HCT116 (cell line): Measurements from ENCODE around the gene ROS1. TPM values are rescaled to one million over a fixed set of nuclear protein-coding genes. Genes with fewer than 3 reads are reported as not detected.

Experiments
- ATAC-seq: fragments of 200-7000 bp; cut with Tn5 transposase; 2 replicates; pipeline ENCODE4 v1.9.1; 2020; ENCODE audit warnings: mild to moderate bottlenecking, moderate library complexity
- BruUV-seq: library from RNA; stranded (reverse); fragments of 400-500 nt; replicated peaks from 2 replicates; lab custom pipeline; 2021; lab: Mats Ljungman, UMichigan
- CTCF ChIA-PET: fragments of 300-600 bp; sonication (Branson Sonifier 250); formaldehyde crosslinking; loops from one replicate; lab custom pipeline; 2021; ENCODE audit warnings: antibody characterized with exemption; lab: Charles Lee
- POLR2A ChIA-PET: fragments of 300-600, 350-600 bp; sonication (Branson Sonifier 250); formaldehyde crosslinking; loops from one replicate; lab custom pipeline; 2021; ENCODE audit warnings: antibody characterized with exemption; lab: Charles Lee
- RAD21 ChIA-PET, 2 experiments: fragments of 300-600 bp; sonication (Branson Sonifier 250); formaldehyde crosslinking; loops; one replicate each; lab custom pipeline; 2023; ENCODE audit warnings: low total read pairs in 2 of 2; ENCODE audit not compliant: uncharacterized antibody in 2 of 2, unreplicated experiment in 2 of 2, low non-redundant PET in 1 of 2; lab: Charles Lee
- DNase-seq: peaks from one replicate; pipeline ENCODE4 v3.0.0-alpha.2; 2010; ENCODE audit warnings: low read depth, low spot score
- H2AFZ ChIP-seq: fragments of 200-600 bp; shearing (Covaris generic), sonication (generic); 2 replicates; pipeline ENCODE4 v1.6.1; 2017; ENCODE audit warnings: low read depth, mixed run types, mixed read lengths, antibody characterized with exemption, low read length; ENCODE audit not compliant: poor library complexity, severe bottlenecking
- H3K27ac ChIP-seq: 2 replicates; pipeline ENCODE4 v1.5.1; 2012; ENCODE audit warnings: low read depth, low read length
- H3K27me3 ChIP-seq: fragments of 200-600 bp; sonication (generic); 2 replicates; pipeline ENCODE4 v1.6.1; 2016; ENCODE audit warnings: mixed run types, low read length, mixed read lengths; ENCODE audit not compliant: insufficient read depth
- H3K36me3 ChIP-seq, 2 experiments: fragments of 200-500 bp in 1 of 2; fragments of 200-600 bp in 1 of 2; sonication (Bioruptor generic) in 1 of 2; sonication (generic) in 1 of 2; 2 replicates each; pipeline versions ENCODE4 v1.5.1 to v1.6.1; 2014 to 2016; ENCODE audit warnings: low read length in 2 of 2, inconsistent platforms in 1 of 2, mixed read lengths in 1 of 2, mixed run types in 1 of 2; ENCODE audit not compliant: insufficient read depth in 2 of 2, control insufficient read depth in 1 of 2
- H3K4me1 ChIP-seq, 2 experiments: fragments of 200-600 bp in 1 of 2; sonication (generic) in 1 of 2; 2 replicates each; pipeline versions ENCODE4 v1.5.1 to v1.6.1; 2012 to 2017; ENCODE audit warnings: low read length in 2 of 2, inconsistent platforms in 1 of 2, mild to moderate bottlenecking in 1 of 2, mixed read lengths in 1 of 2, mixed run types in 1 of 2, moderate library complexity in 1 of 2; ENCODE audit not compliant: insufficient read depth in 2 of 2, control insufficient read depth in 1 of 2
- H3K4me2 ChIP-seq: fragments of 200-600 bp; sonication (generic); 2 replicates; pipeline ENCODE4 v1.6.1; 2017; ENCODE audit warnings: mixed run types, low read length, mixed read lengths
- H3K4me3 ChIP-seq, 2 experiments: fragments of 200-600 bp in 1 of 2; sonication (generic) in 1 of 2; replicated peaks in 1 of 2; 2 replicates each; pipeline ENCODE4 v1.5.1; 2011 to 2016; ENCODE audit warnings: low read length in 2 of 2, control low read depth in 1 of 2, low read depth in 1 of 2, mild to moderate bottlenecking in 1 of 2, mixed read lengths in 1 of 2, mixed run types in 1 of 2
- H3K79me2 ChIP-seq: fragments of 200-600 bp; sonication (generic); 2 replicates; pipeline ENCODE4 v1.6.1; 2017; ENCODE audit warnings: mild to moderate bottlenecking, mixed run types, low read length, moderate library complexity, mixed read lengths; ENCODE audit not compliant: insufficient read depth
- H3K9ac ChIP-seq: fragments of 200-600 bp; sonication (generic); 2 replicates; pipeline ENCODE4 v1.6.1; 2016; ENCODE audit warnings: low read length, mixed read lengths
- H3K9me2 ChIP-seq: fragments of 200-600 bp; sonication (generic), shearing (Covaris generic); 2 replicates; pipeline ENCODE4 v1.6.1; 2017; ENCODE audit warnings: mixed run types, mild to moderate bottlenecking, moderate library complexity; ENCODE audit not compliant: insufficient read depth
- H3K9me3 ChIP-seq, 2 experiments: fragments of 200-500 bp in 1 of 2; fragments of 200-600 bp in 1 of 2; sonication (Bioruptor generic) in 1 of 2; sonication (generic) in 1 of 2; 2 replicates each; pipeline ENCODE4 v1.6.1; 2014 to 2017; ENCODE audit warnings: low read length in 2 of 2, mixed read lengths in 2 of 2, inconsistent platforms in 1 of 2, low read depth in 1 of 2, mild to moderate bottlenecking in 1 of 2, mixed run types in 1 of 2, moderate library complexity in 1 of 2; ENCODE audit not compliant: control insufficient read depth in 1 of 2, insufficient read depth in 1 of 2
- H4K20me1 ChIP-seq: fragments of 200-600 bp; sonication (generic), shearing (Covaris generic); 2 replicates; pipeline ENCODE4 v1.6.1; 2017; ENCODE audit warnings: mixed run types, mild to moderate bottlenecking, moderate library complexity; ENCODE audit not compliant: insufficient read depth
- CBX3 ChIP-seq: IDR thresholded peaks from 2 replicates; pipeline ENCODE4 v1.6.1; 2012; ENCODE audit warnings: low read depth
- EGR1 ChIP-seq: IDR thresholded peaks from 2 replicates; pipeline ENCODE4 v1.6.1; 2012; ENCODE audit warnings: low read depth
- ELF1 ChIP-seq: IDR thresholded peaks from 2 replicates; pipeline ENCODE4 v1.6.1; 2012; ENCODE audit warnings: low read depth, borderline replicate concordance
- EZH2 ChIP-seq: fragments of 200-600 bp; sonication (generic); IDR thresholded peaks from 2 replicates; pipeline ENCODE4 v1.6.1; 2017; ENCODE audit warnings: antibody characterized with exemption, mixed run types
- EZH2phosphoT487 ChIP-seq: fragments of 200-600 bp; IDR thresholded peaks from 2 replicates; pipeline ENCODE4 v1.6.1; 2018; ENCODE audit warnings: antibody characterized with exemption, borderline replicate concordance
- FOSL1 ChIP-seq: IDR thresholded peaks from 2 replicates; pipeline ENCODE4 v1.6.1; 2012; ENCODE audit warnings: low read depth
- POLR2A ChIP-seq: IDR thresholded peaks from 2 replicates; pipeline ENCODE4 v1.7.0; 2011; ENCODE audit warnings: borderline replicate concordance; ENCODE audit not compliant: insufficient read depth, insufficient read length; ENCODE audit errors: extremely low read depth
- RAD21 ChIP-seq: IDR thresholded peaks from 2 replicates; pipeline ENCODE4 v1.6.1; 2012; ENCODE audit warnings: low read depth, mild to moderate bottlenecking
- SP1 ChIP-seq: IDR thresholded peaks from 2 replicates; pipeline ENCODE4 v1.6.1; 2012; ENCODE audit warnings: low read depth
- SRF ChIP-seq: IDR thresholded peaks from 2 replicates; pipeline ENCODE4 v1.6.1; 2012; ENCODE audit warnings: low read depth
- YY1 ChIP-seq: IDR thresholded peaks from 2 replicates; pipeline ENCODE4 v1.6.1; 2011; ENCODE audit warnings: low read length, low read depth, moderate library complexity, mild to moderate bottlenecking; ENCODE audit not compliant: insufficient replicate concordance; ENCODE audit errors: extremely low read depth
- ZFX ChIP-seq: fragments of 450-650 bp; IDR thresholded peaks from 2 replicates; pipeline ENCODE4 v1.6.1; 2017
- intact Hi-C: fragments of 100-400 bp; cut with micrococcal nuclease; formaldehyde crosslinking; loops from 2 replicates; pipeline ENCODE4 v1.10.0; 2022
- total RNA-seq: library from RNA; stranded (reverse); gene quantifications from one replicate; pipeline ENCODE4 v1.2.1, GENCODE V29; 2021; ENCODE audit not compliant: unreplicated experiment
- TF ChIP-seq, protein P1 (sequence below): IDR thresholded peaks from 2 replicates; pipeline ENCODE4 v1.6.1; 2012
- TF ChIP-seq, protein P2 (sequence below): IDR thresholded peaks from 2 replicates; pipeline ENCODE4 v1.6.1; 2011; ENCODE audit warnings: mild to moderate bottlenecking, low read length, moderate library complexity; ENCODE audit not compliant: insufficient replicate concordance; ENCODE audit errors: extremely low read depth

The ROS1 gene
- total RNA-seq, 1 experiment from 2014 or later, result not detected

DNA sequence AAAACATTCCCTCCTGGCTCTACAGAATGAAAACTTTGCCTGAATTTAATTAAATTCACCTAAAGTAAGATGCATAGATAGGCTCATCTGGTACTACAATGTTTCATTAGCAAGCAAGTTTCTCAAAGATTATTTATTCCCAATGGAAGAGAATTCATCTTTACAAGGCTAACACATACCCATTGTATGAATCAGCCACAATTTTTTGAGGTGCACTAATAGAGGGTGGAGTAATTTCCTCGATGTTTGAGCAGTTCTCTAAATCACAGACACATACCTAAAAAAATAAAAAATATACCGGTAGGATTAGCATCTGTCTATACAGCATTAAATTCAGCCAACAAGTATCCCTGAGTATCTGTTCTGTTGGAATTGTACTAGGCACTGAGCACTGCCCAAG lies 32.7 kb downstream of the ROS1 start:
- Histone ChIP-seq H3K36me3 (no peaks in the 10 kb centered on the region), H3K4me1 (peaks cover 0 to 3% of the 10 kb centered on the region in 2 experiments; a peak in 1 of 4 replicates), H3K27me3 (no peaks in the 10 kb centered on the region), H3K9ac (no peak overlapping the region), H3K9me3 (no peaks in the 10 kb centered on the region), H3K9me2 (no peaks in the 10 kb centered on the region), H4K20me1 (no peaks in the 10 kb centered on the region), H2AFZ (no peak overlapping the region), H3K4me3 (no peak overlapping the region), H3K79me2 (no peaks in the 10 kb centered on the region), H3K4me2 (no peak overlapping the region), H3K27ac (no peak overlapping the region)
- ChIA-PET POLR2A (no interaction called here), RAD21 (no interaction called here), CTCF (no interaction called here)
- DNase-seq (no peak), ATAC-seq (no peak)
- intact Hi-C loops, result no loop called here
- no TSS peak for BruUV-seq
- TF ChIP-seq EGR1 (no peak), EZH2phosphoT487 (no peak), RAD21 (no peak), YY1 (no peak), EZH2 (no peak), ELF1 (no peak), SP1 (no peak)
- TF ChIP-seq, protein P1, sequence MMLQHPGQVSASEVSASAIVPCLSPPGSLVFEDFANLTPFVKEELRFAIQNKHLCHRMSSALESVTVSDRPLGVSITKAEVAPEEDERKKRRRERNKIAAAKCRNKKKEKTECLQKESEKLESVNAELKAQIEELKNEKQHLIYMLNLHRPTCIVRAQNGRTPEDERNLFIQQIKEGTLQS, result no peak

DNA sequence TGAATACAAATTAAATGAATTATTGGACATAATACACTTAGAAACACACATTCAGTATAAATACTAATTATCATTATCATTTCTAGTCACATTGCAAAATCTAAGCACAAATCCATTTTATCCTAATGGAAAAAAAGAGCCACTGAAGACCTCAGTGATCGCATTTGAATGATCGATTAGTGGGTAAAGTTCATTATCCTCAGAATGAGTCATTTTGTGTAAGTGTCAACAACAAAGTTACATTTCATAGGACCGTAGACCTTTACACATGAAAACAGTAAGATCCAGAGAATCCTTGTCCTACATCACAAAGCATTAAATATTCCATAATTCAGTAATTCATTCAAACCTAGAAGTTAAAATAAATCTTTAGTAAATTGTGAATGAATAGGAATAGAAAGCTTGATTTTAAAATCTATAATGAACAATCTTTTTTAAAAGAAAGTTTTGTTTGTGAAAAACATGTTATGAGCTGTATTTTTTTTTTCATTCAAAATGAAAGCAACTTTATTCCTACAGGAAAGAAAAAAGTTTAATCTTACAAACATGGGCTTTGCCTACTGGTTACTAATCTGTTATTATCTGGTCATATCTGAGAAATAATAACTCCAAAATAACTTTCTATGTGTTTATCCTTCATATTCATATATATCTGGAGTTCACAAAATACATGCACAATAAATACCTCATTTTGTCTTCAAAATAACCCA lies 33.7 kb downstream of the ROS1 start:
- ChIA-PET CTCF (interaction anchor here (1.2 kb wide), 1 partner anchor 7 kb away, joined by 3 read pairs; no protein-coding TSS in a partner anchor), POLR2A (no interaction called here), RAD21 (interaction anchor here in 1 of 2 experiments (0.5 kb wide), 1 partner anchor 122 kb away, joined by 3 read pairs; no protein-coding TSS in a partner anchor)
- no peak overlapping the region for H3K4me2 ChIP-seq
- H3K36me3 ChIP-seq, result no peaks in the 10 kb centered on the region
- no peaks in the 10 kb centered on the region for H3K9me3 ChIP-seq
- intact Hi-C loops, result no loop called here
- no peak overlapping the region for H2AFZ ChIP-seq
- H3K27ac ChIP-seq, result no peak overlapping the region
- TF ChIP-seq EZH2, result no peak
- TF ChIP-seq, protein P1, result no peak
- TF ChIP-seq, protein P2, sequence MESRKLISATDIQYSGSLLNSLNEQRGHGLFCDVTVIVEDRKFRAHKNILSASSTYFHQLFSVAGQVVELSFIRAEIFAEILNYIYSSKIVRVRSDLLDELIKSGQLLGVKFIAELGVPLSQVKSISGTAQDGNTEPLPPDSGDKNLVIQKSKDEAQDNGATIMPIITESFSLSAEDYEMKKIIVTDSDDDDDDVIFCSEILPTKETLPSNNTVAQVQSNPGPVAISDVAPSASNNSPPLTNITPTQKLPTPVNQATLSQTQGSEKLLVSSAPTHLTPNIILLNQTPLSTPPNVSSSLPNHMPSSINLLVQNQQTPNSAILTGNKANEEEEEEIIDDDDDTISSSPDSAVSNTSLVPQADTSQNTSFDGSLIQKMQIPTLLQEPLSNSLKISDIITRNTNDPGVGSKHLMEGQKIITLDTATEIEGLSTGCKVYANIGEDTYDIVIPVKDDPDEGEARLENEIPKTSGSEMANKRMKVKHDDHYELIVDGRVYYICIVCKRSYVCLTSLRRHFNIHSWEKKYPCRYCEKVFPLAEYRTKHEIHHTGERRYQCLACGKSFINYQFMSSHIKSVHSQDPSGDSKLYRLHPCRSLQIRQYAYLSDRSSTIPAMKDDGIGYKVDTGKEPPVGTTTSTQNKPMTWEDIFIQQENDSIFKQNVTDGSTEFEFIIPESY, result no peak
- TF ChIP-seq ELF1, result no peak
- no peak for TF ChIP-seq FOSL1
- TF ChIP-seq ZFX, result no peak
- TF ChIP-seq EZH2phosphoT487, result no peak
- no peak for TF ChIP-seq POLR2A
- no peak for TF ChIP-seq SRF
- no peak for TF ChIP-seq CBX3
- no peaks in the 10 kb centered on the region for H3K27me3 ChIP-seq
- H3K9me2 ChIP-seq, result no peaks in the 10 kb centered on the region
- H4K20me1 ChIP-seq, result no peaks in the 10 kb centered on the region
- H3K4me1 ChIP-seq, result peaks cover 0 to 3% of the 10 kb centered on the region in 2 experiments; a peak in 1 of 4 replicates
- ATAC-seq, result no peak
- BruUV-seq, result no TSS peak
- no peak for DNase-seq
- H3K9ac ChIP-seq, result no peak overlapping the region
- H3K79me2 ChIP-seq, result no peaks in the 10 kb centered on the region
- H3K4me3 ChIP-seq, result no peak overlapping the region
